ENCODE data around the gene FAM222B.
"Not testable (repeated sequence)": the region's sequence is repeated elsewhere in the genome, so short reads cannot be mapped to it uniquely, and the experiment has no call there.

FAM222B gene
- total RNA-seq = 6.1 to 12.3 (median 10.8) reads per million in 4 experiments

GRCh38 chr17:28842282-28843012 lies at the start of gene FAM222B:
TSS of gene FAM222B (minus strand) at chr17:28842790. CDS start at chr17:28766667, 76,123 bp downstream.
- peak; percentile 77 for DNase-seq

- no peak for DNase-seq
Measured at GRCh38 chr17:28892024-28892423, 49.4 kb upstream of the FAM222B start.

GRCh38 chr17:28891201-28891600 lies 48.6 kb upstream of the FAM222B start:
- no peak for DNase-seq

GRCh38 chr17:28889996-28890395 lies 47.4 kb upstream of the FAM222B start:
- DNase-seq = no peak

GRCh38 chr17:28888832-28889231 lies 46.2 kb upstream of the FAM222B start:
- DNase-seq = no peak

- DNase-seq = no peak
Measured at GRCh38 chr17:28887871-28888471, 45.4 kb upstream of the FAM222B start.

- no peak for DNase-seq
Measured at GRCh38 chr17:28885951-28886350, 43.4 kb upstream of the FAM222B start.

GRCh38 chr17:28885363-28885762 lies 42.8 kb upstream of the FAM222B start:
- no peak for DNase-seq

GRCh38 chr17:28883967-28884702 lies 41.5 kb upstream of the FAM222B start:
- DNase-seq = no peak

- no peak for DNase-seq
Measured at GRCh38 chr17:28882154-28882895, 39.7 kb upstream of the FAM222B start.

GRCh38 chr17:28881533-28882056 lies 39.0 kb upstream of the FAM222B start:
- DNase-seq = no peak

- DNase-seq = no peak
Measured at GRCh38 chr17:28880572-28880945, 38.0 kb upstream of the FAM222B start.

GRCh38 chr17:28879886-28880571 lies 37.4 kb upstream of the FAM222B start:
- no peak for DNase-seq

- no peak for DNase-seq
Measured at GRCh38 chr17:28878981-28879380, 36.4 kb upstream of the FAM222B start.

GRCh38 chr17:28878158-28878910 lies 35.7 kb upstream of the FAM222B start:
- DNase-seq = no peak

GRCh38 chr17:28877150-28877711 lies 34.6 kb upstream of the FAM222B start:
- not testable (repeated sequence) for DNase-seq

- DNase-seq = no peak
Measured at GRCh38 chr17:28875848-28876550, 33.4 kb upstream of the FAM222B start.

GRCh38 chr17:28874750-28875149 lies 32.2 kb upstream of the FAM222B start:
- no peak for DNase-seq

GRCh38 chr17:28873839-28874238 lies 31.2 kb upstream of the FAM222B start:
- no peak for DNase-seq

- no peak for DNase-seq
Measured at GRCh38 chr17:28871056-28871579, 28.5 kb upstream of the FAM222B start.
